G401.6 (cell line): ENCODE measurements around the gene PCCB.
"Not testable (repeated sequence)": the region's sequence is repeated elsewhere in the genome, so short reads cannot be mapped to it uniquely, and the experiment has no call there.

Experiments used
- FAIRE-seq: peaks from 2 replicates; lab custom pipeline; 2012; peaks lifted over from hg19 to GRCh38; lab: Jason Lieb, UNC

Gene PCCB

DNA sequence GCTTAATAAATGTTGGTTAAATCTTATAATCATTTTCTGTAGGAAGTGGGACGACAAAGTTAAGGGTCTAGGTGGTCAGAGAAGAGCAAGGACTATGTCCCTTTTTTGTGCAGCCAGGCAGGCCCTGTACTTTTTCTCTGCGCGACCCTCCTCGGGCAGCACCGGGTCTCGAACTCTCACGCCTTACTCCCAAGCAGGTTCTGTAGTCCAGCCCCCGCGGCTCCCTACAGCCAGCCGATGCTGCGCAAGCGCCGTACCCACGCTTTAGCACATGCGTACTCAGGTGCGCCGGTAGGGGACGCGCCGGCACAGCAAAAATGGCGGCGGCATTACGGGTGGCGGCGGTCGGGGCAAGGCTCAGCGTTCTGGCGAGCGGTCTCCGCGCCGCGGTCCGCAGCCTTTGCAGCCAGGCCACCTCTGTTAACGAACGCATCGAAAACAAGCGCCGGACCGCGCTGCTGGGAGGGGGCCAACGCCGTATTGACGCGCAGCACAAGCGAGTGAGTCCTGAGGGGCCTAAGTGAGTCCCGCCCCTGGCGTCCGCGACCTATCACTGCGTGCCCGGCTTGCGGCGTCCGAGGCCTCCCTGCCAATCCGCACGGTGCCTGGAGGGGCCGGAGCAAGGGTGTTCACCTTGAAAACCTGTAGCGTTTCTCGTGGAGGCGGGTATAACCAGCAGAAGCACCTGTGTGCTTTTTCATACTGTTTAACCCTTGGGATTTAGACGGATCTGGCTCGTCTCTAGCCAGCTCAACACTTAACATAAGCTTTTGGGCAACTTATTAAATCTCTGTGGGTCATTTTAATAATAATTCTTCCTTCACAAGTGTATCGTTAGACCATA lies at the start of gene PCCB:
TSS of gene PCCB (plus strand) at position 282 of the 844 bp plus-strand sequence. CDS start at position 318, 36 bp downstream.
- FAIRE-seq = peak; percentile 93

DNA sequence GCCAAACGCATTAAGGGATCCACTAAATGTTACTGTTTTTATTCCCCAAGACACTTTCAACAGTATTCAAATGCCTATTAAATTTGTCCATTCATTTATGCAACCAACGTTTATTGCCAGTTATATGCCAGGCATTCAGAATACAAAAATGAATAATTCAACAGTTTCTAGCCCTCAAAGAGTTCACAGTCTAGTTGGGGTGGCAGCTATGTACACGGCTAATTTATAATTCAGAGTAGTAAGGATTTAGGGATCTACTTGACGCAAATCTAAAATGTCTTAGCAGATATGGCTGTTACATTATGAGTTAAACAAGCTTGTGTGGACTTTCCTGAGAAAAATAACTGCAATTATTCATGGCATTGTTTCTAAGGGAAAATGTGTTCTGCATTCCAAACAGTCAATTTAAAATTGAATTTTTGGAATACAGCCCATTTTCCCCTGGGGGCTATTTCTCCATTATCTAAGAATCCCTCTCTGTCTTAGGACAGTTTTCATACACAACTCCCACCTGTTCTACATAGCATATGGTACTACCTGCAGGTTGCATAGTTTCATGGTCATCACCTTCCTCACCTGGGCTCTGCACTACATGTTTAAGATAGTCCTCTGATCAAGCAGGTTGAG lies 42.5 kb upstream of the PCCB start:
- FAIRE-seq = no peak

GRCh38 chr3:136209921-136210320 lies 40.2 kb upstream of the PCCB start:
- FAIRE-seq = no peak

GRCh38 chr3:136211547-136211946 lies 38.6 kb upstream of the PCCB start:
- FAIRE-seq = no peak

- not testable (repeated sequence) for FAIRE-seq
Measured at GRCh38 chr3:136222746-136223145, 27.4 kb upstream of the PCCB start.

- no peak for FAIRE-seq
Measured at GRCh38 chr3:136232413-136232812, 17.7 kb upstream of the PCCB start.

GRCh38 chr3:136235545-136235944 lies 14.6 kb upstream of the PCCB start:
- FAIRE-seq = no peak

DNA sequence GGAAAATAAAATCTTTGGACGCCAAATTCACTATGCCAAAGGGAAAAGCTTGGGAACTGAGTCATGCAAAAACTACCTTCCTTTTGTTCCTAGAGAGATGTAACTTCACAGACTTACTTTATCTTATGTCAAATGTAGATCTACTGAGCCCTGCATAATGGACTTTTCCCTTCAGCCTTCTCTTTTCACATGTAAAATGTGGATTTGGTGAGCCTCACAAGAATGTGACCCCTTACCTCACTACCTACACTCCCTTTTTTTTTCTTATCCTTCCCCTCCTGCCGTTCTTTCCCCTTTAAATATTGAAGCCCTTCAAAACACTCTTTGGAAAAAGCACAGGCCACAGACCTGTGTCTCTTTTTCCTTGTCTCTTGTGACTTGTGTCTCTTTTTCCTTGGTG lies 14.0 kb upstream of the PCCB start:
- FAIRE-seq = no peak

DNA sequence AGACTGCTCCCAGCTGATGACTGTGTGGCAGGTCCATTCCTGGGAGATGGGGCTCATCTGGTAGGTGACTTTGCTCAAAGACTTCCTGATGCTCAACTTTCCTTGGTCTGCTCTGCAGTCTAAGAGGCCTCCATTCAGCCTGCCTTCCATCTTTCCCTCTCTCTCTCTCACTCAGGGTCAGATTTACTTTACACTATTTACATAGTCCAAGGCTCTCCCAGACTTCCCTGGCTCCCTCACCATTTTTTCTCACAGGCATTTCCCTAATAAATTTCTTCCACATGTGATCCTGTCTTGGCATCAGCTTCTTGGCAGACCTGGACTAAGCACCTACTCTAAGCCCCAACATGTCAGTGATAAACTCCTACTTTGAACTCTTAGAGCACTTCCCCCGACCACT lies 13.0 kb upstream of the PCCB start:
- FAIRE-seq = no peak

GRCh38 chr3:136237961-136238649 lies 12.0 kb upstream of the PCCB start:
- no peak for FAIRE-seq

DNA sequence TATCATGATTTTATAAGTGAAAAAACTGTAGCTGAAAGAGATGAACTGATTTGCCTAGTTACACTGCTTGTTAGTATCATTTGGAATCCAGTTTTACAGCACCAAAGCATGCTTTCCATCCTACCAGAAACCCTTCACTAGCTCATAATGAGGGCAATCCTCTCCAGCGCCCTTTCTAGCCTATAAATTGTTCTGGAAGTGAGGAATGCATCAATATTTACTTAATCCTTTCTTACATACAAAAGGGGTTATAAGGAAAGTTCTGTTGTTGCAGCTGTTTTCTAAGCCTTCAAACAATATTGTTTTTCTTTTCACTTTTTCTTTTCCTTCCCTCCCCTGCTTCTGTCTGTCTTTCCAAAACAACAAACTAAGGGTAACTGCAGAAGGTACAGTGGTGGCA lies 11.0 kb upstream of the PCCB start:
- FAIRE-seq = no peak

- no peak for FAIRE-seq
Measured at GRCh38 chr3:136245691-136246090, 4.4 kb upstream of the PCCB start.

- FAIRE-seq = no peak
Measured at GRCh38 chr3:136247436-136247835, 2.7 kb upstream of the PCCB start.

GRCh38 chr3:136247855-136248590 lies 2.1 kb upstream of the PCCB start:
- no peak for FAIRE-seq

DNA sequence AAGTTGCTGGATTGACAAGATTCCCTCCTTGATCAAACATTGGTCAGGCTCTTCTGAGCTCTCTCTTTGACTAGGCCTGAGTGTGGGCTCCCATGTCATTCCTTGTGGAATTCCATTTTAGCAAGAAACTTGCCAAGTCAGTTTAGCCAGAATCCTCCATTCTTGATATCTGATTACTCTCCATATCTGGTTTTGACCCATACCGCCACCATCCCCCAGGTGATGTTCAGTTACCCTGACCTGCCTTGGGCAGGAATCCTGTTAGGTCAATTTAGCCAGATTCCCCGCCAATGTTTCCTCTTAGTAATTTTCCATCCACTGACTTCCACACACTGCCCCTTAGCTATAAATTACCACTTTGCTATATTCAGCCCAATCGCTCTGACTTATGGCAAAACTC lies 1.0 kb upstream of the PCCB start:
- no peak for FAIRE-seq

DNA sequence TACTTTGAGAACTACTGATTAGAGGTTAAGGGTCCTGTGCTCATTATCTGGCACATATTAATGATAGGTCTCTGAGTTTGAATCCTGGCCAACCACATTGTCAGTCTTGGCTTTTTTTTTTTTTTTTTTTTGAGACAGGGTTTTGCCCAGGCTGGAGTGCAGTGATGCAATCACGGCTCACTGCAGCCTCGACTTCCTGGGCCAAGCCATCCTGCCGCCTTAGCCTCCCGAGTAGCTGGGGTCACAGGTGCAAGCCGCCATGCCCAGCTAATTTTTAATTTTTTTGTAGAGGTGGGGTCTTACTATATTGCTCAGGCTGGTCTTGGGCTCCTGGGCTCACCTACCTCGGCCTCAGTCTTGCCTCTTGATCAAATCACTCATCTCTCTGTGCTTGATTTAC lies 547 bp upstream of the PCCB start:
- FAIRE-seq = no peak

GRCh38 chr3:136250903-136251460 lies 842 bp downstream of the PCCB start:
- no peak for FAIRE-seq

GRCh38 chr3:136251511-136251910 lies 1.4 kb downstream of the PCCB start:
- FAIRE-seq = no peak

DNA sequence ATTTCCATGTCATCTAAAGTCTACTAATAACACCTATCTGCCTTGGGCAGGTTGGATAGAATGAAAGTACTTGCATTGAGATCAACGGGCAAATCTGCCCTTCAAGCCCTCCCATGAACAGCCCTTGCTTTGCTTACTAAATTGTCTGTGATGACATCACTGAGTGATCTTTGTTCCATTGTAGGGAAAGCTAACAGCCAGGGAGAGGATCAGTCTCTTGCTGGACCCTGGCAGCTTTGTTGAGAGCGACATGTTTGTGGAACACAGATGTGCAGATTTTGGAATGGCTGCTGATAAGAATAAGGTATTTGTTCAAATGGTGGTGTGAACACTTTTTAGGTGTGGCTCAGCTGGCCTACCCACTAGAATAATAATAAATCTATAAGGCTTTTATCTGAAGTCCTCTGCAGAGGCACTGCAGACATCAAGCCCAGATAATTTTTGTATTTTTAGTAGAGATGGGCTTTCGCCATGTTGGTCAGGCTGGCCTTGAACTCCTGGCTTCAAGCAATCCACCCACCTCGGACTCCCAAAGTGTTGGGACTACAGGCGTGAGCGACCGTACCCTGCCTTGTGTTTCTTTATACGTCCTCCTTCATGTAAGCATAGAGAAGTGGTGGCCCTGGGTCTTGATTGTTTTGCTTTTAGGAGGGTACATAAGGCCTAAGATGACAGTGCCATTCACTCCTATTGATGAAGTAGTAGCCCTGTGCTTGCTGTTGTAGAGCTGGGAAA lies 5.7 kb downstream of the PCCB start:
- no peak for FAIRE-seq

GRCh38 chr3:136258199-136258598 lies 8.1 kb downstream of the PCCB start:
- no peak for FAIRE-seq

DNA sequence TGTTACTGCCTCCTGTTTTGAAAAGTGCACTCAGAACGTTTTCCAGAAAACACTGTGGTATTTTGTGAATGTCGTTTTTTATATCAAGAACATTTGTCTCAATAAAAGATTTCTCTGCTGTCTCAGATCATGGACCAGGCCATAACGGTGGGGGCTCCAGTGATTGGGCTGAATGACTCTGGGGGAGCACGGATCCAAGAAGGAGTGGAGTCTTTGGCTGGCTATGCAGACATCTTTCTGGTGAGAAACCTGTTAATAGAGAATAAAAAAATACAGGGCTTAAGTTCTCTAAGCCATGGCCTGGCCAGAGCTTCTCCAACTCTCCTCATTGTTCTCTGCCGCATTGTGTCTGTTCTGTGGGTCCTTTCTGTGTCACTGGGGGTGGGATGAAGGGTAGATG lies 11.7 kb downstream of the PCCB start:
- no peak for FAIRE-seq

GRCh38 chr3:136262559-136262958 lies 12.4 kb downstream of the PCCB start:
- FAIRE-seq = no peak
